HG02885 (cell line): ENCODE data around the gene TSPAN32.
"Not testable (repeated sequence)": the region's sequence is repeated elsewhere in the genome, so short reads cannot be mapped to it uniquely, and the experiment has no call there.

Source experiments
- ATAC-seq: cut with Tn5 transposase; IDR thresholded peaks from one replicate; pipeline ENCODE4 v1.9.1; 2021; ENCODE audit warnings: mild to moderate bottlenecking; ENCODE audit not compliant: unreplicated experiment, poor library complexity

Gene TSPAN32

GRCh38 chr11:2280208-2280607 is 21.6 kb upstream of the TSPAN32 start:
- no peak for ATAC-seq

GRCh38 chr11:2286350-2286749 is 15.5 kb upstream of the TSPAN32 start:
- not testable (repeated sequence) for ATAC-seq

GRCh38 chr11:2287091-2287490 is 14.7 kb upstream of the TSPAN32 start:
- ATAC-seq, result no peak

- ATAC-seq, result no peak
Measured at GRCh38 chr11:2289350-2289749, 12.5 kb upstream of the TSPAN32 start.

GRCh38 chr11:2289859-2290258 is 12.0 kb upstream of the TSPAN32 start:
- ATAC-seq, result no peak

GRCh38 chr11:2290351-2290841 is 11.4 kb upstream of the TSPAN32 start:
- ATAC-seq, result no peak

GRCh38 chr11:2293531-2293971 is 8.3 kb upstream of the TSPAN32 start:
- ATAC-seq, result no peak

GRCh38 chr11:2293984-2294925 is 7.6 kb upstream of the TSPAN32 start:
- ATAC-seq, result no peak

- ATAC-seq, result no peak
Measured at GRCh38 chr11:2294926-2295290, 6.9 kb upstream of the TSPAN32 start.

GRCh38 chr11:2295971-2296912 is 5.6 kb upstream of the TSPAN32 start:
- ATAC-seq, result no peak

- ATAC-seq, result no peak
Measured at GRCh38 chr11:2296913-2297622, 4.7 kb upstream of the TSPAN32 start.

GRCh38 chr11:2297623-2298030 is 4.2 kb upstream of the TSPAN32 start:
- no peak for ATAC-seq

- ATAC-seq, result no peak
Measured at GRCh38 chr11:2298131-2298794, 3.5 kb upstream of the TSPAN32 start.

GRCh38 chr11:2298795-2299761 is 2.7 kb upstream of the TSPAN32 start:
- no peak for ATAC-seq

- no peak for ATAC-seq
Measured at GRCh38 chr11:2299773-2300172, 2.0 kb upstream of the TSPAN32 start.

GRCh38 chr11:2300290-2300935 is 1.4 kb upstream of the TSPAN32 start:
- ATAC-seq, result no peak

GRCh38 chr11:2300936-2301630 is 730 bp upstream of the TSPAN32 start:
- ATAC-seq, result no peak
